Activated T-cell treated with anti-CD3 and anti-CD28 coated beads for 1 hour (primary cell): ENCODE measurements around the gene CTNNAL1.
"Not testable (repeated sequence)": the region's sequence is repeated elsewhere in the genome, so short reads cannot be mapped to it uniquely, and the experiment has no call there.

Source experiments
- DNase-seq: peaks from one replicate; pipeline ENCODE4 v3.0.0-alpha.2; 2020; ENCODE audit warnings: low read depth

Gene CTNNAL1

DNA sequence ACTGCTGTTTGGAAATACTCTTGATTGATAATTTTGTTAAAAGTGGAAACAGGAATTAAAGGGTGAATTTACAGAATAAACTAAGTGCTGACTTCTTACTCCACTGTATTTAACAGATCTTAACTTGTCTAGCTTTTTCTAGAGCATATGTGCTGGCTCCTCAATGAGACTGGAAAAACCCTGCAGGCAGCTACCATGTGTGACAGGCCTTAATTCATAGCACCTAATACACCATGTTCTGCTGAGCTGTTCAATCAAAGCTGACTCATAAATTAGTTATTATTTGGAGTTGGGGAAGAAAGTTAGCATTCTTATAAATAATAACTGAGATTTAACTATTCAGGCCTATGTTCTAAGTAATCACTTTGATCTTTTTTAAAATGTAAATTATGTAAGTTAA, 29.4 kb downstream of the CTNNAL1 start:
- DNase-seq = no peak

DNA sequence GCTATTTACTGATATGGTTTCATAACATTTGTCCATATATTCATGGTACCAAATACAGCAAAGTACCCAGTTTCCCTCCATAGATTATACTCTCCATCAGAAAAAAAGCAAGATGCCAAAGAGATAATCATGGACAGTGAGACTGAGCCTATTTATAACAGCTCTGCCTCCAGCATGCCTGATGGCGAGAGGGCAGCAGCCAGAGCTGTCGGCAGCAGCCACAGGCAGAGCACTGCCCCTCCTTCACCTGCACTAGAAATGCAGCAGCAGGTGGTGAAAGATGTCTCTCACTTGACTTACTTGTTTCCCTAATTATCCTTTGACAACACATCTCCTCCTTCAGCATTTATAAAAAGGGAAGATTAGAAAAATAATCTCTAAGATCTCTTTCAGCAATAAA, 32.4 kb downstream of the CTNNAL1 start:
- no peak for DNase-seq

DNA sequence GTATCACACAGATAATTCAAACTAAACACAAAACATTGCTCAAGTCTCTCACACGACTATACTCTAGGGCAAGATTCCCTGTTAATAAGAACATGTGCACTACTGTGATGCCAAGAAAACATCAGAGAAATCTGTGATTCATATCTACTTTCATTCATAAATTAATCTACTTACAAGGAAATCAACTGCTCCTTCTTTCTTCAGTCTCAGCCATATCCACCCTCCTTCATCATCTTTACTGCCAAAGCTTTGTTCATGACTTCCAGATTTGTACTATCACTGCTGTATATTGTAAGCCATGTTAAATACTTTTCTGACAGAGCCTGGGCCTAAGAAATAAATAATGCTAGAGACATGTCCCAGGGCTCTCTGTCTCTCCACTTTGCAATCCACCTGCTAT, 35.1 kb downstream of the CTNNAL1 start:
- DNase-seq = no peak

DNA sequence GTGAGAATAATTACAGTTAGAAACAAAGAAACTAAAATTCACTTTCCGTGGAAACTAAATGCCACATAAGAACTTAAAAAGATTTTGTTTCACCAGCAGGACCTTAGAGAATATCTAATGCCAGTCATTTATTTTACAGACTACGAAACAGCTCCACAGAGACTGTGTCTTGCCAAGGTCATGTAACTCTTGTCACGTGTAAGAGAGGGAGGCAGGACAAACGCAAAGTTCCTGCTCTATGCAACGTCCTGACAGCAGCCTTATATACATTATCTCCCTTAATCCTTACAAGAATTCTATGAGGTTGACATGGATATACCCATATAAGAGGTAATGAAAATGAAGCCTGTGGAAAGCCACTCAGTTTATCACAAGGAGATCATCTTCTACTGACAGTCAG, 39.4 kb downstream of the CTNNAL1 start:
- DNase-seq = no peak

DNA sequence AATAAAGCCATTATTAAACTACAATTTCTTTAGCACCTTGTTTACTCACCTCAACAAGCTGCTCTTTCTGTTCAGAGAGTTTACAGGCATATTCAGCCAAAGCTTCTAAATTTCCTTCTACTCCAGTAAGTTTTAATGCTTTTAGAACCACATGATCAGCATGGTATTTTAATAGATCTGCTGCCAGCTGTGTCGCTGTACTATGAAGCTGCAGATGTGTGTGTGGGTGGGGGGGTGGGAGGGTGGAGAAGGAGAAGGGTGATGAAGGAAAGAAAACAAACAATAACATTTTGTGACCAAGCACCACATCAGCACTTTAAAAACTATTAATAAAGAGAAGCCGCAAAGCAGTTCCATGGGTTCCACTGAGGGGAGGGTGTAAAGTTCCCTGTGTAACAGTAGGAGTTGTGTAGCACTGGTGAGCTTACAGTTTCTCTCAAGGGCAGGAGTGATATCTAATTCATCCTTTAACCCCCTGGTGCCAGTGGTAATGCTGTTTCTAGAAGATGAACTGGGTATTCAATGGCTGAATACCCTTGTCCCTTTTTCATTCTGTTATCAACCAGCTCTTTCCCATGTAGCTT, 40.6 kb downstream of the CTNNAL1 start:
- no peak for DNase-seq

DNA sequence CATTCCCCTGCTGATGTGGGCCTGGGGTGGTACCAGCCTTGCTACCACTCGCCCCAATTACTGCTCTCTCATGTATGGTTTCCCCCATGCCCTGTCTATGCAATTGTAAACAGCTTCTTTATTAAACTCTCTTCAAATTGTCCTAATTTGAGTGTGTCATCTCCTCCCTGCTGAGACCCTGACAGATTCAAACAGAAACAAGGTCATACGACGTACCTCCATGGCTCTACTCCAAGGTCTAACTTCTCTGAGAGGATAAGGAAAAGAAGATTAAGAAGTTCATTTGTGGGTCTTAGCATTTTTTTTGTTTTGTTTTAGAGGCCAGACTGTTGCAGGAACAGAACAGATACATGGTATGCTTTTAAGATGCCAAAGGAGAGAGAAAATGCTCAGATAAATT, 41.1 kb downstream of the CTNNAL1 start:
- DNase-seq = no peak

DNA sequence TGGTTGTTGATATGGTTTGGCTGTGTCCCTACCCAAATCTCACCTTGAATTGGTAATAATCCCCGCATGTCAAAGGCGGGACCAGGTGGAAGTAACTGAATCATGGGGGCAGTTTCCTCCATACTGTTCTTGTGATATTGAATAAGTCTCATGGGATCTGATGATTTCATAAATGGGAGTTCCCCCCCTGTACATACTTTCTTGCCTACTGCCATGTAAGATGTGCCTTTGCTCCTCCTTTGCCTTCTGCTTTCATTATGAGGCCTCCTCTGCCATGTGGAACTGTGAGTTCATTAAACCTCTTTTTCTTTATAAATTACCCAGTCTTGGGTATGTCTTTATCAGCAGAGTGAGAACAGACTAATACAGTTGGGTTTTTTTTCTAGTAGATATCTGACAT, 41.9 kb downstream of the CTNNAL1 start:
- DNase-seq = not testable (repeated sequence)

DNA sequence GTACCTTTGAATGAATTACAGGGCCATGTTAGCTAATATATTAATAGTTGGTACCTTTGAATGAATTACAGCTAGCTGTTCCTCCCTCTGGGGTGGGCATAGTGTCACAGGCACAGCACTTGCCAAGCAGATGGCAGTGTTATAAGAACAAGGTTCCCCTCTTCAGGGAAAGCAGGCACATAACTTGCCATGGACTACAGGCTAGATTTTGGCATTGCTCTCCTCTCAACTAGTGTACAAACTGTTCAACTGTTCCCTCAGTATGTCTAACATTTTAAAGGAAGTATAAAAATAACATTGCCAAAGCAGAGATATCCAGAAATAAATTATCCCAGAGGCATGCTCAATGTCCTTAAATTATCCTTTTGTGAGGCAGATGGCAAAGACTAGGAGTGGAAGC, 45.4 kb downstream of the CTNNAL1 start:
- DNase-seq = no peak

DNA sequence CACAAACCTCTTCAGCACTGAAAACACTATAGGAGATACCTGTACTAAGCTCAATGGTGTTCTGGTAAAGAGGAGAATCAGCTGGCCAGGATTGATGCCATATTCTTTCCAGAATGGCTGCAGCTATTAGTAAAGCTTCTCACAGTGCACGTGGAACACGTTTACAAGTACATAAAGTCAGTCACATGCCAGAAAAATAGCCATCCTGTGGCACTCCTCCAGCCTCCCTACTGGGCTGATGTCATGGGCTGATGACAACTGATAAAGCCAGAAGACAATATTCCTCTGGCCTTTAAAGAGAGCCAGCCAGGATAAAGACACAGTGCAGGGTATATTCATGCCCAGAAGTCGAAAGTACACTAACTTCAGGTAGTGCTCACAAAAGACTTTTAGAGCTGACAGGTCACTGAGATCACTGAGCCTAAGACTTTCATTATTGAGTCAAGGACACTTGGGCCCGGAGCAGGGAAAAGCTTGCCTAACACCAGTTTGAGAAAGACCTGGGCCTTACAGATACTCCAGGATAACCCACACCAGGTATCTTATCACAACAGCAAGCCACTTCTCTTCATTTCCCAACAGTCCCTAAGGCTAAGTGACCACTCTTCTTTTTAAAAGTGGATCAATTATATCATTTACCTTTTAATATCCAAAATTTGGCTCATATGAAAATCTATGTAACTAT, 49.7 kb downstream of the CTNNAL1 start:
- no peak for DNase-seq

DNA sequence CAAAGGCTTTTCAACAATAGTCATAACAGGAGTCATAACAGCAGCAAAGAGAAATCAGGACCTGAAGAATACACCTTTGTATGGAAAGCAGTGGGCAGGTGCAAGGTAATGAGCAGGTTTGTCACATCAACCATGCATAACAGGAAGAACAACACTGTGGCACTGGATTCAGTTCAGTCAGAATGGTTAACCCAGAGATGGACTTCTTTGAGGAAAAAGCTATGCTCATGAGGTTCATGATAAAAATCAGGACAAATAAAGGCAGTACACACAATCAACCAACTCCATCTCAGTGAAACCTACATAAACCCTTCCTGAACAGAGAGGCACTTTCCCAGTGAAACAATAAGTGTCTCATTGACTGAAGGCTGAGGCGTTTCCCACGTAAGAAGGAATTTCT, 52.1 kb downstream of the CTNNAL1 start:
- DNase-seq = no peak

DNA sequence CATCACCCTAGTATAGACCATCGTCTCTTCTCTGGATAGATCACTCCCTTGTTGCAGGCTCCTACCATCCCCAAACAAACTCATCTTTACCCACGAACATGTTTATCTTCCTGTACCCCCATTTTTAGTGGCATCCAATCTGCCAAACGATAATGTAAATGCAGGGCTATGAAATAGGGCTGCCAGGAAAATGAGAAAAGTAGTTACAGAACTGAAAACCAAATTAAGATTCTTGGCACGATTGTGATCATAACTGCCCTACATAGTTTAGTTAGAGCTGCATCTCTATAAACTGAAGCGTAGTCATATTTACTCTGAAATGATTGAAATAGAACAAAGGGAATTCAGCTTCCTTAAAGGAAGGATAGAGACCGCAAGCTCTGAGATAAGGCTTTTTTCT, 53.0 kb downstream of the CTNNAL1 start:
- DNase-seq = no peak

DNA sequence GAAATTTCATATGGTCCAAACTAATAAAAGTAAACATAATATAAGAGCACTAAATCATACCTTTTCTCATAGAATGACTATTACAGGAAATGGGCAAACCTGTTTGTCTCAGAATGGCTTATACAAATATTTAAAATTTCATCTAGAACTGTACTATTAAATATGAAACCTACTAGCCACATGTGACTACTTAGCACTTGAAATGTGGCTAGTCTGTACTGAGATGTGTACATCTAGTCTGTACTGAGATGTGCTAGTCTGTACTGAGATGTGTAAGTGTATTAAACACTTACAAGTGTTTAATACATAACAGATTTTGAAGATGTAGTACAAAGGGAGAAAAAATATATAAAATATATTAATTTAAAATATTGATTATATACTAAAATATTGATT, 56.7 kb downstream of the CTNNAL1 start:
- DNase-seq = no peak

DNA sequence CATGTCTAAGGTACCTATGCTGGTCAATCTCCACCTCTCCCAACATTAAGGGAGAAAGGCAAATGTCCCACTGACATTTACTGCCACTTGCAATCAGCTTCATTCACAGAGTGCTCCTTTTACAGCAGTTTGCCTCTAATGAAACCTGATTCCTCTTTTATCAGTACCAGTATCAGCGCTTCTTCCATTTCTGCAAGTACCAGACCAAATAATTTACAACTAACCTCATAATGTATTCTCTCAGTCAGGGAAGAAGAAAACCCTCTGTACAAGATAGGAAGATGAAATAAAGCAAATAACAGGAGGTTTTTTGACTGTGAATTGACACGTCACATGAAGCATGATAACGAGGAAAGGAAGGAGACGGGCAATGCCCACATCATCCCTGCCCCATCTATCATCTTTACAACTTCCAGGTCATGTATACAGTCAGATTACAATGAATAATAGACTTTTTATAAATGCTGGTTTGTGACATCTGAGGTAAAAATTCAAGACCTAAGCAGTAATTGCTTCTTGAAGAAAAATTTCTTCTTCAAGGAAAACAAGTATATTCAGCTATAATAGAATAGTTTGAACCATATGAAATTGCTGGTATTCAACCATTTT, 57.2 kb downstream of the CTNNAL1 start:
- DNase-seq = no peak

DNA sequence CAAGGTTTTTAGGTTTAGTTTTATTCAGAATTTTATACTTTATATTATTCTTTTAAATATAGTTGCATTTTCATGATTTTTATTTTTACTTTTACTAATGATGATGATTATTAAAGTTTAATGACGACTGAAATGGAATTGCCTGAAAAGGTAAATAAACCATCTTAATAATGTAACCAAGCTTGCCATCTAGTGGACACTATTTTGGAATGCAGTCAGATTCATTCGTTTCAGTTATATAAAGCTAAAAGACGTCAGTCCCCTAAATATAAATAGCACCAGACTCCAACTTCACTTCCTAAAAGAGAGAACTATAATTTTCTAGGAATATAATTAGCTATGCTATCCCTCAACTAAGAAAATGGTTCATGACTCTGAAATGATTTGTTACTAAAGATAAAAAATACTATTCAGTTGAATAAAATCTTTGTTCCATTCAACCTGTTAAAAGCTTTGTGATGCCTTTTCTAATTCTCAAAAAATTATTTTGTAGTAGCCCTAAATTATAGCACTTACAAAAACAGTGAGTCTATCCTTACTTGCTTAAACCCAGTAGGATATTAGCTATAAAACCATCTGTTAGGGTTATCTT, 59.2 kb downstream of the CTNNAL1 start:
- no peak for DNase-seq

DNA sequence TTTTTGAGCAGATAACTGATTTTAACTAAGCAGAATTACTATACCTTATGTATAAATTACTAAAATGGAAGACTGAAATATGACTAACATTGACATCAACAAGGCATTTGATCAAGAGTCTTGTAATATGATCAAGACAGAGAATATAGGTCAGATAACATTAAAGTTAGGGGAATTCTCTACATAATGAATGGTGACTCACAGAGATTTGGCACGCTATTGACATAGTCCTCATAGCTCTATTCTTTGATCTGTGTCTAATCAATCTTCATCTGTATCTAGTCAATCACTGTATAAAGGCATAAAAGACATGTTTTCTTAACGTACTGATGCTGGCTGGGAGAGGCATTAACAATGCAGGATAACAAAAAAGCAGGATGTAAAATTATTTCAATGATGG, 61.7 kb downstream of the CTNNAL1 start:
- DNase-seq = no peak

DNA sequence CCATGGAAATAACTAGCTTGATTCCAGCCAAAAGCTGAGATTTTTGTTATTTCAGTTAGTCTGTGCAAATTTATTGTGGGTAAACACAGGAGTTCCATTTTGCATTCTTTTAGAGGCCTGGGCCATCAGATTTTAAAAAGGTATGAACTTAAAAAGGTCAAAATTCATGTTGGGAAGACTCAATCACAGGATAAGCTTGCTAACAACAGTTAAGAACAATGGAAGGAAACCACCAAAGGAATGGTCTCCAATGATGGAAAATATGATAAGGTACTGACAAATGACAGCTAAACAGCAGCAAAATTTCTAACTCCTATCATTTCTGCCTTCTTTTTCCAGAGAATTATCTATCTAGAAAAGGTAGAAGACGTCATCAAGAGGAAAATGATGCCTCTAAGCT, 63.1 kb downstream of the CTNNAL1 start:
- DNase-seq = no peak

DNA sequence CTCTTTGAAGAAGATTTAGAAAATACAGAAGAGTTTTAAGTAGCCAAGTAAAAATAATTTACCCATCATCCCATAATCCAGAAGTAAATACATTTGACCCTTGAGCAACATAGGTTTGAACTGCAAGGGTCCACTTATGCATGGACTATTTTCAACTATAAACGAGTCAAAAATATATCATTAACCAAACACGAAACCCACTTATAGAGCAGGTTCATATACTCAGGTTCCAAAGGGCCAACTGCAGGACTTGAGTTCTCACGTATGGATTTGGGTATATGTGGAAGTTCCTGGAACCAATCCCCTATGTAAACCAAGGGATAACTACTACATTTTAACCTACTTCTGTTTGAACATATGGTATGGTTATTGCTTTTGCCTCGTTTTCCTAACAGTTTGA, 73.3 kb downstream of the CTNNAL1 start:
- no peak for DNase-seq

DNA sequence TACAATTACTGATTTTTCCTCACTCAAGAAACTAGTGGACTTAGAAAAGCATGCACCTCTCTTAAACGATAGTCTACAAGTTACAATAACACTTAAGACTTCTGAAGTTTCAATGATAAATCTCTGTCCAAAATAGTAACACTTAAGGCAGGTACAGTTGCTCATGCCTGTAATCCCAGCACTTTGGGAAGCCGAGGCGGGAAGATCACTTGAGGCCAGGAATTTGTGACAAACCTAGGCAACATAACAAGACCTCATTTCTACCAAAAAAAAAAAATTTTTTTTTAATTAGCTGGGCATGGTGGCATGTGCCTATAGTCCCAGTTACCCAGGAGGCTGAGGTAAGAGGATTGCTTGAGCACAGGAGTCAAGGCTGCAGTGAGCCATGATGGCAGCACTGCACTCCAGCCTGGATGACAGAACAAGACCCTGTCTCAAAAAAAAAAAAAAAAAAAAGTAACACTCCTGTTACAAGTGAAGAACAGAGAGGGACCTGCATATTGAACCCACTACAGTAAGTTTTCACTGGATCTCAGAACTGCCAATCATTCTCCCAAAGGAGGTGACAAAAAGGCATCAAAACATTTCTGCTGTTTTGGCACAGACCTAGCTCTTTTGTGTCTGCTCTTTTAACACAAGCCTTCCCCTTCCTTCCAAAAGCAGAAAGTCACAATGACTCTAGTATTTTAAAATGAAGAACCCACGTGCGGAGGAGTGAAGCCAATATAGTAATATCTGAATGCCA, 75.6 kb downstream of the CTNNAL1 start:
- no peak for DNase-seq

DNA sequence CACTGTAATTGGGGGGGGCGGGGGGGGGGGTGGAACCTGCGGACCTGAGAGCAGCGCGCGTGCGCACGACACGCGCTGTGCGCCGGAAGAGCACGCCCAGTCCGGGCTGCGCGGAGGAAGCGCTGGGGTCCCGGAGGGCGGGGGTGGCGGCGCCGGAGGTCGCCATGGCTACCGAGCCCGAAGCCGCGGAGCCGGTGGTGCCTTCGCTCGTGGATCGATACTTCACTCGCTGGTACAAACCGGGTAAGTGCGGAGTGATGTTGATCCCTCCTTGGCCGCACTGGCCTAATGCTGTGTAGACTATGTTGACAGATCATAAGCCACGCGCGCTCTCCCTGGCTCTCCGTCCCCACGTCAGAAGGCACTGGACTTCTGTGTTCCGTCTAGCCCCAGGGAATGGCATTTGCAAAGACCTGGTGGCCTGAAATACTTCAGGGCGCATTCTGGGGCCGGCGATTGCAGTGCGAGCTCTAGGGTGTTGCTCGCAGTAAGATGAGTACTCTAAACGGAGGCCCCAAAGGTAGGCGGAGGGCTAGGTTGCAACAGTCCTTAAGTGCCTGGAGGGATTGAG, 78.9 kb downstream of the CTNNAL1 start, which contains the start of gene ABITRAM:
ABITRAM (plus strand) TSS at position 78 of the 571 bp plus-strand sequence; CDS start at position 165, 87 bp downstream.
- DNase-seq = peak; percentile 66

DNA sequence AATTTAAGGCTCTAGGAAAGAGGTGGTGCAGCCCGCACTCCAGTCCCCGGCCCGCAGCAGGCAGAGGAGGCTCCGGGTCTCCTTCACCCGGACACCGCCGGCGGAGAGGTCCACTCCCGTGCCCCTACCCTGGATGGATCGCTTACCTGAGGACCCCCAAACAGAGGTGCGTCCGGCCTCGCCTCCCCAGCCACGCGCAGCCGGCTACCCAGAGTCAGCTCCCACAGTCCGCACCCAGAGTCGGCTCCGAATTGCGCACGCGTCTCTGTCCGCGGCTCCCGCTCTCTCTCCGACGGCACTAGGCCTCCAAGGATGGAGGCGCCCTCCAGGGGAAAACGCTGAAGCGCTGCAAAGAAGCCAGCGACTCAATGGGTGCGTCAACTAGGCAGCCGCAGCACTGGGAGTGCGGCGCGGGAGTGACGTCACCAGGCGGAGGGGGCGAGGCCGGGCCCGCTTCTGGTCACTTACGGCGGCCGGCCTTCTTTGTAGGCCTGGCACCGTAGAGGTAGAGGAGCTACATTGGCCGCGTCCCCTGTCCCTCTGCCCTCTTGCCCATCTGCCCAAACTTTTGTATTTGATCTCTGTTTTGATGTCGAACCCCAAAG, 79.5 kb downstream of the CTNNAL1 start, which contains the start of gene ELP1:
ELP1 (minus strand) TSS at position 407 of the 605 bp plus-strand sequence. CDS start 2,978 bp downstream, outside the sequence.
- DNase-seq = peak; percentile 84

DNA sequence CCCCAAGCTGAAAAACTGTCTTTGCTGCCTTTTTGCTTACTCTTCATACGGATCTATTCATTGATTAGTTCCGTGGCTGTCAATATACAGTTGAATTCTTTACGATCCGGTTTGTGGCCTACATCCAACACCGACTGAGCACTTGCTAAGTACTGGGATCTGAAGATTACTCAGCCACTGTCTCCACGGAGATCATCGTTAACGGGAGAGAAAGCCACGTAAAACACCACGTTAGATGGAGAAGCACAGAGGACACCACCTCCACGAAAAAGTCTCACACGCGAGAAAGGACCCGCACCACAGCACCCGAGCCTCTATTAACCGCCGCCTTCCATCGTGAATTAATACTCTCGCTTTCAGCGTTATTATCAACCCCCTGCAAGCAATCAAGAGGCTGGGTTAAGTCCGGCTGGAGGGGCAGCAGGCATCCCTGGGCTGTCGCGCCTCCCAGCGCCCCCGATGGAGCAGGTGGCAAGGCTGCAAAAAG, 80.0 kb downstream of the CTNNAL1 start:
- peak; percentile 4 for DNase-seq
